Smooth muscle cell of the brain vasculature (primary cell): ENCODE results near the gene NCBP2.
"Not testable (repeated sequence)": the region's sequence is repeated elsewhere in the genome, so short reads cannot be mapped to it uniquely, and the experiment has no call there.

Source experiments
- DNase-seq: peaks from one replicate; pipeline ENCODE4 v3.0.0-alpha.2; 2012; ENCODE audit warnings: low read depth, low spot score

NCBP2 gene

GRCh38 chr3:196968233-196969133, 26.2 kb upstream of the NCBP2 start, which contains the start of gene PIGZ:
Gene PIGZ, minus strand, starts transcription at chr3:196968833. Its CDS starts 16,802 bp downstream, at chr3:196952031.
- no peak for DNase-seq

- no peak for DNase-seq
These were observed 25.3 kb upstream of the NCBP2 start for GRCh38 chr3:196967412-196968232.

GRCh38 chr3:196966526-196967401, 24.4 kb upstream of the NCBP2 start:
- DNase-seq, result no peak

- DNase-seq, result no peak
These were observed 23.5 kb upstream of the NCBP2 start for GRCh38 chr3:196965804-196966173.

- DNase-seq, result no peak
These were observed 22.9 kb upstream of the NCBP2 start for GRCh38 chr3:196965112-196965803.

GRCh38 chr3:196963631-196963953, 21.3 kb upstream of the NCBP2 start:
- no peak for DNase-seq

GRCh38 chr3:196962930-196963630, 20.8 kb upstream of the NCBP2 start:
- no peak for DNase-seq

- no peak for DNase-seq
These were observed 20.0 kb upstream of the NCBP2 start for GRCh38 chr3:196962108-196962929.

- no peak for DNase-seq
These were observed 12.5 kb upstream of the NCBP2 start for GRCh38 chr3:196954832-196955231.

- DNase-seq, result no peak
These were observed 9.0 kb upstream of the NCBP2 start for GRCh38 chr3:196951371-196951770.

GRCh38 chr3:196949750-196950149, 7.4 kb upstream of the NCBP2 start:
- DNase-seq, result no peak

- no peak for DNase-seq
These were observed 6.9 kb upstream of the NCBP2 start for GRCh38 chr3:196949285-196949619.

GRCh38 chr3:196948442-196949284, 6.3 kb upstream of the NCBP2 start:
- no peak for DNase-seq

GRCh38 chr3:196947860-196948441, 5.6 kb upstream of the NCBP2 start:
- no peak for DNase-seq

- no peak for DNase-seq
These were observed 5.0 kb upstream of the NCBP2 start for GRCh38 chr3:196947136-196947859.

GRCh38 chr3:196944037-196944790, 1.9 kb upstream of the NCBP2 start:
- not testable (repeated sequence) for DNase-seq

GRCh38 chr3:196942915-196943277, 568 bp upstream of the NCBP2 start:
- DNase-seq, result peak; percentile 2
